Measurements from ENCODE around the gene AGAP3.

The AGAP3 gene

GRCh38 chr7:151122276-151122675, 36.0 kb downstream of the AGAP3 start:
- TF ChIP-seq CTCF (IDR thresholded peaks at IDR 0.05): no peak
- no peak overlapping the region for H3K4me3 ChIP-seq (ENCODE audit: low read depth in 1 of 2, low read length in 1 of 2)
- H3K4me1 ChIP-seq (ENCODE audit: control insufficient read depth in 1 of 2, insufficient read depth in 1 of 2, low read depth in 1 of 2, low read length in 1 of 2): no peaks in the 10 kb centered on the region
- H3K27ac ChIP-seq: no peak overlapping the region
- peaks cover 3% of the 10 kb centered on the region for H3K36me3 ChIP-seq
- H3K27me3 ChIP-seq: peaks cover 2% of the 10 kb centered on the region
- no peaks in the 10 kb centered on the region for H3K9me3 ChIP-seq

- Histone ChIP-seq H3K4me1 (ENCODE audit: control insufficient read depth in 1 of 2, insufficient read depth in 1 of 2, low read depth in 1 of 2, low read length in 1 of 2) (no peaks in the 10 kb centered on the region), H3K36me3 (peaks cover 3% of the 10 kb centered on the region), H3K27me3 (no peaks in the 10 kb centered on the region), H3K9me3 (no peaks in the 10 kb centered on the region), H3K27ac (no peak overlapping the region), H3K4me3 (ENCODE audit: low read depth in 1 of 2, low read length in 1 of 2) (no peak overlapping the region)
- TF ChIP-seq CTCF (IDR thresholded peaks at IDR 0.05): no peak
These were observed 36.5 kb downstream of the AGAP3 start for GRCh38 chr7:151122796-151123157.

GRCh38 chr7:151123158-151123821, 37.0 kb downstream of the AGAP3 start:
- no peak overlapping the region for H3K27ac ChIP-seq
- peaks cover 3% of the 10 kb centered on the region for H3K36me3 ChIP-seq
- H3K4me3 ChIP-seq (ENCODE audit: low read depth in 1 of 2, low read length in 1 of 2): no peak overlapping the region
- H3K4me1 ChIP-seq (ENCODE audit: control insufficient read depth in 1 of 2, insufficient read depth in 1 of 2, low read depth in 1 of 2, low read length in 1 of 2): no peaks in the 10 kb centered on the region
- H3K9me3 ChIP-seq: no peaks in the 10 kb centered on the region
- H3K27me3 ChIP-seq: no peaks in the 10 kb centered on the region
- TF ChIP-seq CTCF (IDR thresholded peaks at IDR 0.05): no peak

- Histone ChIP-seq H3K27me3 (no peaks in the 10 kb centered on the region), H3K4me3 (ENCODE audit: low read depth in 1 of 2, low read length in 1 of 2) (no peak overlapping the region), H3K27ac (no peak overlapping the region), H3K9me3 (no peaks in the 10 kb centered on the region), H3K4me1 (ENCODE audit: control insufficient read depth in 1 of 2, insufficient read depth in 1 of 2, low read depth in 1 of 2, low read length in 1 of 2) (no peaks in the 10 kb centered on the region), H3K36me3 (peaks cover 3% of the 10 kb centered on the region)
- TF ChIP-seq CTCF (IDR thresholded peaks at IDR 0.05): peak; percentile 84
These were observed 37.7 kb downstream of the AGAP3 start for GRCh38 chr7:151123822-151124464.

GRCh38 chr7:151124481-151124880, 38.2 kb downstream of the AGAP3 start:
- Histone ChIP-seq H3K4me3 (ENCODE audit: low read depth in 1 of 2, low read length in 1 of 2) (no peak overlapping the region), H3K36me3 (peaks cover 6% of the 10 kb centered on the region)

More at GRCh38 chr7:151124481-151124880, 38.2 kb downstream of the AGAP3 start:
- TF ChIP-seq CTCF (IDR thresholded peaks at IDR 0.05): no peak
- H3K9me3 ChIP-seq: no peaks in the 10 kb centered on the region
- no peaks in the 10 kb centered on the region for H3K27me3 ChIP-seq
- H3K4me1 ChIP-seq (ENCODE audit: control insufficient read depth in 1 of 2, insufficient read depth in 1 of 2, low read depth in 1 of 2, low read length in 1 of 2): no peaks in the 10 kb centered on the region
- no peak overlapping the region for H3K27ac ChIP-seq

Measured in neutrophil (primary cell).